Measurements from ENCODE around the gene LGR4. TPM values are rescaled to one million over a fixed set of nuclear protein-coding genes. Genes with fewer than 3 reads are reported as not detected.

Gene LGR4
- total and polyA plus RNA-seq, 2 of the 13 experiments (the other 11 are each of a cell fraction or from before 2014, with no cell fraction given): 42.1 to 68.7 TPM

DNA sequence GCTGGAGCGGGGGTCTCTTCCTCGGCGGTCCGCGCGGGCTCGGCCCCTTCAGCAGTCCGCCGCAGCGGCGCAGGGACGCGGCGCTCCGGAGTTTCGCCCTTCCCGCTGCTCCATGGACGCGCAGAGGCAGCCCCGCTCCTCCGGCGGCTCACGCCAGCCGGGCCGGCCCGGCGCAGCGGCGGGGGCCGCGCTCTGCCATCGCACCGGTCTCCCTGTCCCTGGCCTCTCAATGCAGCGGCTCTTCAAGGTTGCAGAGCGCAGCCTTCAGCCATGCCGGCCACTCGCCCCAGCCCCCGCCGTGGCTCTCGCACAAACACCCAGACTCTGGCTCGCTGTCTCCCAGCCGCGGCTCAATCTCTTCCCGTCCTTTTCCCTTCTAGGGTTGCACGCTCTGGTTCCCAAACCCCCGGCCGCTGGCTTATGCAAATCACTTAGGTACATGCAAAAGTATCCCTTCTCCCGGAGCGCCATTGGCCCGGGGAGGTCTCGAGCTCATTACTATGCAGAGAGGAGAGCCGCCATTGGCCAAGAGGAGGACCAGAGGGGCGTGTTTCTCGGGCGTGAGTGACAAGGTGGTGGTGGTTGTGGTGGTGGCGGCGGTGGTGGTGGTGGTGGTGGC lies at the start of gene LGR4 (continued):
- TF ChIP-seq ZSCAN31 (CRISPR knock-in tag; IDR thresholded peaks at IDR 0.05; ENCODE audit: low read depth) (peak; percentile 35; the same call in 1 of the 2 replicates), FOSL2 (CRISPR knock-in tag; IDR thresholded peaks at IDR 0.05) (0 out of 2 replicates have a peak, but pooled peaks have one; percentile 32), HDAC1 (CRISPR knock-in tag; IDR thresholded peaks at IDR 0.05) (peak; percentile 48), ZNF768 (CRISPR knock-in tag; IDR thresholded peaks at IDR 0.05) (0 out of 2 replicates have a peak, but pooled peaks have one; percentile 55), PCBP1 (IDR thresholded peaks at IDR 0.05; ENCODE audit: borderline replicate concordance, low read depth, low read length) (no peak), CBFB (CRISPR knock-in tag; IDR thresholded peaks at IDR 0.05) (no peak), ZNF282 (IDR thresholded peaks at IDR 0.05; ENCODE audit: partially characterized antibody) (no peak), ZNF382 (CRISPR knock-in tag; IDR thresholded peaks at IDR 0.05; ENCODE audit: borderline replicate concordance) (no peak), RBM39 (IDR thresholded peaks at IDR 0.05; ENCODE audit: low read depth, low read length, poor library complexity, severe bottlenecking) (no peak), RBFOX2 (IDR thresholded peaks at IDR 0.05; ENCODE audit: low read depth, low read length) (peak; percentile 91), PAX8 (CRISPR knock-in tag; IDR thresholded peaks at IDR 0.05; ENCODE audit: borderline replicate concordance) (0 out of 2 replicates have a peak, but pooled peaks have one; percentile 46), PRPF4 (IDR thresholded peaks at IDR 0.05; ENCODE audit: low read depth, low read length, poor library complexity, severe bottlenecking) (no peak), BCL6 (CRISPR knock-in tag; IDR thresholded peaks at IDR 0.05) (no peak), ATF7-NPFF (CRISPR knock-in tag; IDR thresholded peaks at IDR 0.05; ENCODE audit: low read depth) (no peak)
- TF ChIP-seq, protein P1, sequence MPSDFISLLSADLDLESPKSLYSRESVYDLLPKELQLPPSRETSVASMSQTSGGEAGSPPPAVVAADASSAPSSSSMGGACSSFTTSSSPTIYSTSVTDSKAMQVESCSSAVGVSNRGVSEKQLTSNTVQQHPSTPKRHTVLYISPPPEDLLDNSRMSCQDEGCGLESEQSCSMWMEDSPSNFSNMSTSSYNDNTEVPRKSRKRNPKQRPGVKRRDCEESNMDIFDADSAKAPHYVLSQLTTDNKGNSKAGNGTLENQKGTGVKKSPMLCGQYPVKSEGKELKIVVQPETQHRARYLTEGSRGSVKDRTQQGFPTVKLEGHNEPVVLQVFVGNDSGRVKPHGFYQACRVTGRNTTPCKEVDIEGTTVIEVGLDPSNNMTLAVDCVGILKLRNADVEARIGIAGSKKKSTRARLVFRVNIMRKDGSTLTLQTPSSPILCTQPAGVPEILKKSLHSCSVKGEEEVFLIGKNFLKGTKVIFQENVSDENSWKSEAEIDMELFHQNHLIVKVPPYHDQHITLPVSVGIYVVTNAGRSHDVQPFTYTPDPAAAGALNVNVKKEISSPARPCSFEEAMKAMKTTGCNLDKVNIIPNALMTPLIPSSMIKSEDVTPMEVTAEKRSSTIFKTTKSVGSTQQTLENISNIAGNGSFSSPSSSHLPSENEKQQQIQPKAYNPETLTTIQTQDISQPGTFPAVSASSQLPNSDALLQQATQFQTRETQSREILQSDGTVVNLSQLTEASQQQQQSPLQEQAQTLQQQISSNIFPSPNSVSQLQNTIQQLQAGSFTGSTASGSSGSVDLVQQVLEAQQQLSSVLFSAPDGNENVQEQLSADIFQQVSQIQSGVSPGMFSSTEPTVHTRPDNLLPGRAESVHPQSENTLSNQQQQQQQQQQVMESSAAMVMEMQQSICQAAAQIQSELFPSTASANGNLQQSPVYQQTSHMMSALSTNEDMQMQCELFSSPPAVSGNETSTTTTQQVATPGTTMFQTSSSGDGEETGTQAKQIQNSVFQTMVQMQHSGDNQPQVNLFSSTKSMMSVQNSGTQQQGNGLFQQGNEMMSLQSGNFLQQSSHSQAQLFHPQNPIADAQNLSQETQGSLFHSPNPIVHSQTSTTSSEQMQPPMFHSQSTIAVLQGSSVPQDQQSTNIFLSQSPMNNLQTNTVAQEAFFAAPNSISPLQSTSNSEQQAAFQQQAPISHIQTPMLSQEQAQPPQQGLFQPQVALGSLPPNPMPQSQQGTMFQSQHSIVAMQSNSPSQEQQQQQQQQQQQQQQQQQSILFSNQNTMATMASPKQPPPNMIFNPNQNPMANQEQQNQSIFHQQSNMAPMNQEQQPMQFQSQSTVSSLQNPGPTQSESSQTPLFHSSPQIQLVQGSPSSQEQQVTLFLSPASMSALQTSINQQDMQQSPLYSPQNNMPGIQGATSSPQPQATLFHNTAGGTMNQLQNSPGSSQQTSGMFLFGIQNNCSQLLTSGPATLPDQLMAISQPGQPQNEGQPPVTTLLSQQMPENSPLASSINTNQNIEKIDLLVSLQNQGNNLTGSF (CRISPR knock-in tag; IDR thresholded peaks at IDR 0.05): 0 out of 2 replicates have a peak, but pooled peaks have one; percentile 29
- TF ChIP-seq, protein P2, sequence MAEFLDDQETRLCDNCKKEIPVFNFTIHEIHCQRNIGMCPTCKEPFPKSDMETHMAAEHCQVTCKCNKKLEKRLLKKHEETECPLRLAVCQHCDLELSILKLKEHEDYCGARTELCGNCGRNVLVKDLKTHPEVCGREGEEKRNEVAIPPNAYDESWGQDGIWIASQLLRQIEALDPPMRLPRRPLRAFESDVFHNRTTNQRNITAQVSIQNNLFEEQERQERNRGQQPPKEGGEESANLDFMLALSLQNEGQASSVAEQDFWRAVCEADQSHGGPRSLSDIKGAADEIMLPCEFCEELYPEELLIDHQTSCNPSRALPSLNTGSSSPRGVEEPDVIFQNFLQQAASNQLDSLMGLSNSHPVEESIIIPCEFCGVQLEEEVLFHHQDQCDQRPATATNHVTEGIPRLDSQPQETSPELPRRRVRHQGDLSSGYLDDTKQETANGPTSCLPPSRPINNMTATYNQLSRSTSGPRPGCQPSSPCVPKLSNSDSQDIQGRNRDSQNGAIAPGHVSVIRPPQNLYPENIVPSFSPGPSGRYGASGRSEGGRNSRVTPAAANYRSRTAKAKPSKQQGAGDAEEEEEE (CRISPR knock-in tag; IDR thresholded peaks at IDR 0.05; ENCODE audit: borderline replicate concordance): no peak
- TF ChIP-seq, protein P3, sequence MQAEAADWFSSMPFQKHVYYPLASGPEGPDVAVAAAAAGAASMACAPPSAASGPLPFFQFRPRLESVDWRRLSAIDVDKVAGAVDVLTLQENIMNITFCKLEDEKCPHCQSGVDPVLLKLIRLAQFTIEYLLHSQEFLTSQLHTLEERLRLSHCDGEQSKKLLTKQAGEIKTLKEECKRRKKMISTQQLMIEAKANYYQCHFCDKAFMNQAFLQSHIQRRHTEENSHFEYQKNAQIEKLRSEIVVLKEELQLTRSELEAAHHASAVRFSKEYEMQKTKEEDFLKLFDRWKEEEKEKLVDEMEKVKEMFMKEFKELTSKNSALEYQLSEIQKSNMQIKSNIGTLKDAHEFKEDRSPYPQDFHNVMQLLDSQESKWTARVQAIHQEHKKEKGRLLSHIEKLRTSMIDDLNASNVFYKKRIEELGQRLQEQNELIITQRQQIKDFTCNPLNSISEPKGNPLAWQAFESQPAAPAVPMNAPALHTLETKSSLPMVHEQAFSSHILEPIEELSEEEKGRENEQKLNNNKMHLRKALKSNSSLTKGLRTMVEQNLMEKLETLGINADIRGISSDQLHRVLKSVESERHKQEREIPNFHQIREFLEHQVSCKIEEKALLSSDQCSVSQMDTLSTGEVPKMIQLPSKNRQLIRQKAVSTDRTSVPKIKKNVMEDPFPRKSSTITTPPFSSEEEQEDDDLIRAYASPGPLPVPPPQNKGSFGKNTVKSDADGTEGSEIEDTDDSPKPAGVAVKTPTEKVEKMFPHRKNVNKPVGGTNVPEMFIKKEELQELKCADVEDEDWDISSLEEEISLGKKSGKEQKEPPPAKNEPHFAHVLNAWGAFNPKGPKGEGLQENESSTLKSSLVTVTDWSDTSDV (CRISPR knock-in tag; IDR thresholded peaks at IDR 0.05): peak; percentile 61; the same call in 1 of the 2 replicates
- TF ChIP-seq, protein P4, sequence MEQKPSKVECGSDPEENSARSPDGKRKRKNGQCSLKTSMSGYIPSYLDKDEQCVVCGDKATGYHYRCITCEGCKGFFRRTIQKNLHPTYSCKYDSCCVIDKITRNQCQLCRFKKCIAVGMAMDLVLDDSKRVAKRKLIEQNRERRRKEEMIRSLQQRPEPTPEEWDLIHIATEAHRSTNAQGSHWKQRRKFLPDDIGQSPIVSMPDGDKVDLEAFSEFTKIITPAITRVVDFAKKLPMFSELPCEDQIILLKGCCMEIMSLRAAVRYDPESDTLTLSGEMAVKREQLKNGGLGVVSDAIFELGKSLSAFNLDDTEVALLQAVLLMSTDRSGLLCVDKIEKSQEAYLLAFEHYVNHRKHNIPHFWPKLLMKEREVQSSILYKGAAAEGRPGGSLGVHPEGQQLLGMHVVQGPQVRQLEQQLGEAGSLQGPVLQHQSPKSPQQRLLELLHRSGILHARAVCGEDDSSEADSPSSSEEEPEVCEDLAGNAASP (CRISPR knock-in tag; IDR thresholded peaks at IDR 0.05; ENCODE audit: borderline replicate concordance): no peak

Measured in HepG2 (cell line).